H1 (cell line): ENCODE results near the gene EEIG2. TPM values are rescaled to one million over a fixed set of nuclear protein-coding genes. Genes with fewer than 3 reads are reported as not detected.

Experiments used
- CTCF ChIA-PET: fragments of 300-600 bp; sonication (Branson Sonifier 250); formaldehyde crosslinking; loops from one replicate; lab custom pipeline; 2021; ENCODE audit not compliant: partially characterized antibody; lab: Charles Lee
- POLR2A ChIA-PET: fragments of 300-600 bp; sonication (Branson Sonifier 250); formaldehyde crosslinking; loops from one replicate; lab custom pipeline; 2021; ENCODE audit warnings: inconsistent platforms; ENCODE audit not compliant: partially characterized antibody; lab: Charles Lee
- DNase-seq, 2 experiments: peaks; one replicate each; pipeline versions ENCODE4 v3.0.0 to v3.0.0-alpha.2; 2010 to 2022; ENCODE audit warnings: low spot score in 2 of 2, low read depth in 1 of 2, mixed read lengths in 1 of 2
- FAIRE-seq: peaks from 2 replicates; lab custom pipeline; 2011; peaks lifted over from hg19 to GRCh38; lab: Jason Lieb, UNC
- H2AFZ ChIP-seq: 2 replicates; pipeline ENCODE4 v1.8.1; 2012; ENCODE audit warnings: low read length, inconsistent platforms
- H2AK5ac ChIP-seq: 2 replicates; pipeline ENCODE4 v1.6.1; 2013; ENCODE audit warnings: low read depth, low read length
- H2BK120ac ChIP-seq: replicated peaks from 2 replicates; pipeline ENCODE3; 2013; ENCODE audit warnings: low read depth, low read length, inconsistent platforms
- H2BK12ac ChIP-seq: 2 replicates; pipeline ENCODE4 v1.6.1; 2013; ENCODE audit warnings: low read depth, low read length
- H2BK15ac ChIP-seq: 2 replicates; pipeline ENCODE4 v1.6.1; 2013; ENCODE audit warnings: low read length
- H2BK20ac ChIP-seq: 2 replicates; pipeline ENCODE4 v1.6.1; 2013; ENCODE audit warnings: low read length
- H2BK5ac ChIP-seq: 2 replicates; pipeline ENCODE4 v1.6.1; 2013; ENCODE audit warnings: low read depth, low read length
- H3K14ac ChIP-seq: 2 replicates; pipeline ENCODE4 v1.6.1; 2013; ENCODE audit warnings: inconsistent platforms; ENCODE audit not compliant: insufficient read length
- H3K18ac ChIP-seq: 2 replicates; pipeline ENCODE4 v1.6.1; 2013; ENCODE audit warnings: low read length; ENCODE audit errors: extremely low read depth
- H3K23ac ChIP-seq: 2 replicates; pipeline ENCODE4 v1.6.1; 2013; ENCODE audit warnings: inconsistent platforms; ENCODE audit not compliant: insufficient read length
- H3K23me2 ChIP-seq: 2 replicates; pipeline ENCODE4 v1.6.1; 2013; ENCODE audit warnings: low read depth, low read length
- H3K27ac ChIP-seq: 2 replicates; pipeline ENCODE4 v1.6.1; 2011; ENCODE audit warnings: low read depth, low read length, inconsistent platforms
- H3K27me3 ChIP-seq, 4 experiments: replicated peaks in 1 of 4; 1 replicate in 1 of 4; 2 replicates in 3 of 4; pipeline versions ENCODE4 v1.6.1 to v1.8.1; 2011 to 2013; ENCODE audit warnings: low read length in 3 of 4, mild to moderate bottlenecking in 3 of 4, inconsistent platforms in 2 of 4, mixed read lengths in 2 of 4, moderate library complexity in 1 of 4; ENCODE audit not compliant: control insufficient read depth in 3 of 4, insufficient read depth in 3 of 4; ENCODE audit errors: extremely low read depth in 1 of 4
- H3K36me3 ChIP-seq, 4 experiments: 2 replicates each; pipeline versions ENCODE4 v1.6.1 to v1.8.1; 2011 to 2013; ENCODE audit warnings: mild to moderate bottlenecking in 4 of 4, low read length in 3 of 4, moderate library complexity in 2 of 4, control low read depth in 1 of 4, inconsistent platforms in 1 of 4; ENCODE audit not compliant: insufficient read depth in 4 of 4, control insufficient read depth in 2 of 4
- H3K4ac ChIP-seq: replicated peaks from 2 replicates; pipeline ENCODE3; 2013; ENCODE audit warnings: low read length, low read depth, mixed read lengths, inconsistent platforms; ENCODE audit not compliant: insufficient read length
- H3K4me1 ChIP-seq, 4 experiments: replicated peaks in 1 of 4; 1 replicate in 1 of 4; 2 replicates in 3 of 4; pipeline versions ENCODE4 v1.6.1 to v1.8.1; 2011 to 2013; ENCODE audit warnings: low read length in 3 of 4, inconsistent platforms in 2 of 4, mixed read lengths in 1 of 4; ENCODE audit not compliant: insufficient read depth in 4 of 4, control insufficient read depth in 3 of 4
- H3K4me2 ChIP-seq, 2 experiments: 2 replicates each; pipeline versions ENCODE4 v1.6.1 to v1.8.1; 2011 to 2013; ENCODE audit warnings: low read depth in 2 of 2, low read length in 2 of 2, control low read depth in 1 of 2, inconsistent platforms in 1 of 2, mild to moderate bottlenecking in 1 of 2; ENCODE audit not compliant: insufficient read depth in 1 of 2
- H3K4me3 ChIP-seq, 4 experiments: fragments of 200-600, 300-600 bp in 1 of 4; sonication (generic), shearing (Covaris generic), sonication (Bioruptor Twin) in 1 of 4; 2 replicates each; pipeline versions ENCODE4 v1.5.1 to v1.8.1; 2011 to 2016; ENCODE audit warnings: low read length in 4 of 4, low read depth in 3 of 4, control low read depth in 2 of 4, inconsistent platforms in 2 of 4, mild to moderate bottlenecking in 2 of 4, mixed read lengths in 1 of 4, moderate library complexity in 1 of 4; ENCODE audit not compliant: insufficient read depth in 2 of 4; ENCODE audit errors: extremely low read depth in 1 of 4
- H3K56ac ChIP-seq: replicated peaks from 2 replicates; pipeline ENCODE3; 2013; ENCODE audit warnings: low read depth, mild to moderate bottlenecking, mixed read lengths, low read length, inconsistent platforms; ENCODE audit not compliant: insufficient read length
- H3K79me1 ChIP-seq: 2 replicates; pipeline ENCODE4 v1.6.1; 2013; ENCODE audit warnings: low read depth, low read length, control low read depth
- H3K79me2 ChIP-seq, 2 experiments: 2 replicates each; pipeline versions ENCODE4 v1.6.1 to v1.8.1; 2012 to 2013; ENCODE audit warnings: low read length in 2 of 2, mild to moderate bottlenecking in 2 of 2, inconsistent platforms in 1 of 2; ENCODE audit not compliant: insufficient read depth in 2 of 2, control insufficient read depth in 1 of 2
- H3K9ac ChIP-seq, 4 experiments: replicated peaks in 1 of 4; 1 replicate in 1 of 4; 2 replicates in 3 of 4; pipeline versions ENCODE4 v1.6.1 to v1.8.1; 2011 to 2013; ENCODE audit warnings: low read depth in 3 of 4, low read length in 3 of 4, control low read depth in 2 of 4, mild to moderate bottlenecking in 2 of 4, moderate library complexity in 2 of 4, inconsistent platforms in 1 of 4; ENCODE audit errors: extremely low read depth in 1 of 4
- H3K9me3 ChIP-seq, 2 experiments: 2 replicates each; pipeline versions ENCODE4 v1.6.1 to v1.8.1; 2012 to 2013; ENCODE audit warnings: mild to moderate bottlenecking in 2 of 2, moderate library complexity in 2 of 2, control low read depth in 1 of 2, inconsistent platforms in 1 of 2, low read depth in 1 of 2, low read length in 1 of 2, mixed read lengths in 1 of 2; ENCODE audit not compliant: insufficient read depth in 2 of 2
- H4K20me1 ChIP-seq, 2 experiments: replicated peaks in 1 of 2; 2 replicates each; pipeline versions ENCODE3 to v1.8.1; 2011 to 2013; ENCODE audit warnings: inconsistent platforms in 2 of 2, low read length in 2 of 2, mild to moderate bottlenecking in 1 of 2; ENCODE audit not compliant: insufficient read depth in 2 of 2, control insufficient read depth in 1 of 2
- H4K5ac ChIP-seq: 2 replicates; pipeline ENCODE4 v1.6.1; 2013; ENCODE audit warnings: low read length, low read depth, mixed read lengths, inconsistent platforms; ENCODE audit not compliant: insufficient read length
- H4K8ac ChIP-seq: 2 replicates; pipeline ENCODE4 v1.8.0; 2013; ENCODE audit warnings: mild to moderate bottlenecking, moderate library complexity, low read length, inconsistent platforms; ENCODE audit not compliant: insufficient read depth; ENCODE audit errors: extremely low read depth
- H4K91ac ChIP-seq: replicated peaks from 2 replicates; pipeline ENCODE3; 2013; ENCODE audit warnings: low read length, mixed read lengths, inconsistent platforms; ENCODE audit not compliant: insufficient read length
- CEBPB ChIP-seq: IDR thresholded peaks from 2 replicates; pipeline ENCODE4 v1.6.1; 2012; ENCODE audit warnings: low read depth, low read length
- CHD2 ChIP-seq: IDR thresholded peaks from 2 replicates; pipeline ENCODE4 v1.6.1; 2012; ENCODE audit warnings: low read length, improper control_type of control experiment
- CTBP2 ChIP-seq: IDR thresholded peaks from 2 replicates; pipeline ENCODE4 v1.7.0; 2011; ENCODE audit warnings: borderline replicate concordance, mild to moderate bottlenecking, moderate library complexity, mixed read lengths, low read length; ENCODE audit not compliant: insufficient read depth, insufficient read length
- E2F6 ChIP-seq: IDR thresholded peaks from 2 replicates; pipeline ENCODE4 v1.6.1; 2012; ENCODE audit warnings: inconsistent platforms
- EZH2 ChIP-seq: fragments of 200-600 bp; sonication (generic); IDR thresholded peaks from 2 replicates; pipeline ENCODE4 v1.7.1; 2012; ENCODE audit warnings: low read depth, mild to moderate bottlenecking, moderate library complexity, low read length, inconsistent platforms; ENCODE audit not compliant: severe bottlenecking
- FOSL1 ChIP-seq: IDR thresholded peaks from 2 replicates; pipeline ENCODE4 v1.6.1; 2011; ENCODE audit warnings: mild to moderate bottlenecking, low read depth, low read length, moderate library complexity; ENCODE audit not compliant: insufficient read depth
- GTF2F1 ChIP-seq: IDR thresholded peaks from 2 replicates; pipeline ENCODE4 v1.6.1; 2012; ENCODE audit warnings: low read depth, low read length, improper control_type of control experiment, borderline replicate concordance
- POLR2A ChIP-seq, 2 experiments: IDR thresholded peaks; 1 replicate in 1 of 2; 2 replicates in 1 of 2; pipeline ENCODE4 v1.6.1; 2011; ENCODE audit warnings: low read depth in 2 of 2, low read length in 2 of 2, mild to moderate bottlenecking in 2 of 2; ENCODE audit errors: control extremely low read depth in 1 of 2
- RBBP5 ChIP-seq: IDR thresholded peaks from 2 replicates; pipeline ENCODE4 v1.7.1; 2012; ENCODE audit warnings: low read depth, mild to moderate bottlenecking, inconsistent platforms, low read length, moderate library complexity, borderline replicate concordance
- RXRA ChIP-seq: IDR thresholded peaks from 2 replicates; pipeline ENCODE4 v1.6.1; 2011; ENCODE audit warnings: low read depth, mild to moderate bottlenecking, low read length, moderate library complexity; ENCODE audit not compliant: insufficient read depth
- SIN3A ChIP-seq, 2 experiments: IDR thresholded peaks in 1 of 2; conservative IDR thresholded peaks in 1 of 2; 2 replicates each; pipeline ENCODE4 v1.6.1; 2011 to 2012; ENCODE audit warnings: low read length in 2 of 2, improper control_type of control experiment in 1 of 2, low read depth in 1 of 2, mild to moderate bottlenecking in 1 of 2
- SUZ12 ChIP-seq: fragments of 200-600 bp; sonication (generic); IDR thresholded peaks from 2 replicates; pipeline ENCODE4 v1.6.1; 2012; ENCODE audit warnings: mild to moderate bottlenecking, inconsistent platforms, low read length, moderate library complexity, mixed read lengths
- TAF1 ChIP-seq: IDR thresholded peaks from 2 replicates; pipeline ENCODE4 v1.6.1; 2011; ENCODE audit warnings: mild to moderate bottlenecking, low read depth, low read length
- WGBS, 2 experiments: shearing (Covaris generic) in 1 of 2; methylation state at CpG; one replicate each; pipeline versions ENCODE4 v1.1.6 to v1.1.7; 2013 to 2015; ENCODE audit warnings: low lambda C conversion rate in 2 of 2, mixed read lengths in 2 of 2, inconsistent platforms in 1 of 2, low coverage in 1 of 2, missing lambda C conversion rate in 1 of 2; ENCODE audit not compliant: insufficient replicate concordance in 2 of 2, insufficient coverage in 1 of 2, insufficient read length in 1 of 2; ENCODE audit errors: extremely low coverage in 1 of 2, missing lambda C conversion rate in 1 of 2; 5-methylcytosine and 5-hydroxymethylcytosine counted together
- polyA plus RNA-seq, 7 experiments: library from polyadenylated mRNA; depleted of rRNA in 3 of 7; stranded (reverse) in 5 of 7; unstranded in 2 of 7; fragments of >200 nt in 5 of 7; fragments of 200-250 nt in 2 of 7; gene quantifications; 1 replicate in 5 of 7; 2 replicates in 1 of 7; 4 replicates in 1 of 7; pipeline versions ENCODE4 v1.2.1 to v1.2.3, GENCODE V29; 2011 to 2013; ENCODE audit warnings: missing spikeins in 2 of 7, mixed read lengths in 2 of 7
- total RNA-seq: library from RNA; stranded (reverse); fragmentation: NEBNext Ultra II Directional; extraction: Animal tissue kit (Norgen Biotek cat#: 25700); gene quantifications from 2 replicates; pipeline ENCODE4 v1.2.1, GENCODE V29; 2021

EEIG2 gene
- total and polyA plus RNA-seq, 2 of the 8 experiments (the other 6 are each of a cell fraction or from before 2014, with no cell fraction given): 6.1 to 20.1 TPM

- no peak overlapping the region for H2BK12ac ChIP-seq
- no peak overlapping the region for H3K27ac ChIP-seq
- no peak overlapping the region for H3K4me2 ChIP-seq
- H4K5ac ChIP-seq: no peak overlapping the region
- no peak overlapping the region for H3K4ac ChIP-seq
- H2AFZ ChIP-seq: no peak overlapping the region
- no peak overlapping the region for H2BK15ac ChIP-seq
- DNase-seq: no peak
- no peak overlapping the region for H3K18ac ChIP-seq
- H3K36me3 ChIP-seq: no peaks in the 10 kb centered on the region
- H2BK120ac ChIP-seq: no peak overlapping the region
- H4K8ac ChIP-seq: no peak overlapping the region
- H3K23ac ChIP-seq: no peak overlapping the region
- WGBS, 2 experiments: 90% methylated on average over 6 of the region's 6 CpGs; no CpG with 5 or more reads in 1 of the 2 experiments
- CTCF ChIA-PET: interaction anchor here (0.9 to 8.0 kb wide), 3 partner anchors 29 to 52 kb away, joined by 3 to 127 read pairs (median 3); no protein-coding TSS in a partner anchor
- POLR2A ChIA-PET: no interaction called here
- no peak overlapping the region for H3K9ac ChIP-seq
- no peak overlapping the region for H4K91ac ChIP-seq
- H3K9me3 ChIP-seq: no peaks in the 10 kb centered on the region
- no peak for FAIRE-seq
- H3K23me2 ChIP-seq: peaks cover 7% of the 10 kb centered on the region; the same call in 1 of the 2 replicates
- H3K56ac ChIP-seq: no peak overlapping the region
- H2BK5ac ChIP-seq: no peak overlapping the region
- peaks cover 0 to 57% of the 10 kb centered on the region in 2 experiments; a peak in 3 of 4 replicates for H3K79me2 ChIP-seq
- H2BK20ac ChIP-seq: no peak overlapping the region; the same call in 1 of the 2 replicates
- no peaks in the 10 kb centered on the region for H3K27me3 ChIP-seq
- H4K20me1 ChIP-seq: peaks cover 0 to 9% of the 10 kb centered on the region in 2 experiments
- no peak overlapping the region for H2AK5ac ChIP-seq
- no peak overlapping the region for H3K4me3 ChIP-seq
- H3K79me1 ChIP-seq: no peaks in the 10 kb centered on the region
- H3K4me1 ChIP-seq: peaks cover 0 to 6% (median 1%) of the 10 kb centered on the region in 4 experiments; a peak in 3 of 7 replicates
- no peak overlapping the region for H3K14ac ChIP-seq
- no peak for TF ChIP-seq CTBP2
- no peak for TF ChIP-seq TAF1
- TF ChIP-seq SIN3A (conservative IDR thresholded peaks at IDR 0.05 in 1 of 2, IDR thresholded peaks at IDR 0.05 in 1 of 2; ENCODE audit: low read depth in 1 of 2, low read length in 2 of 2): no peak
- TF ChIP-seq RBBP5: no peak
- TF ChIP-seq POLR2A (IDR thresholded peaks at IDR 0.05; ENCODE audit: control extremely low read depth in 1 of 2, low read depth in 2 of 2, low read length in 2 of 2): no peak
- no peak for TF ChIP-seq GTF2F1
- no peak for TF ChIP-seq SUZ12
- TF ChIP-seq RXRA: no peak
- no peak for TF ChIP-seq E2F6
- TF ChIP-seq FOSL1: no peak
- TF ChIP-seq CHD2: no peak
- TF ChIP-seq EZH2: no peak
- TF ChIP-seq CEBPB: no peak
These were observed 5.2 kb downstream of the EEIG2 start for GRCh38 chr1:108565081-108565480.
